ENCODE data around the gene SFPQ.
"Not testable (repeated sequence)": the region's sequence is repeated elsewhere in the genome, so short reads cannot be mapped to it uniquely, and the experiment has no call there.

DNA sequence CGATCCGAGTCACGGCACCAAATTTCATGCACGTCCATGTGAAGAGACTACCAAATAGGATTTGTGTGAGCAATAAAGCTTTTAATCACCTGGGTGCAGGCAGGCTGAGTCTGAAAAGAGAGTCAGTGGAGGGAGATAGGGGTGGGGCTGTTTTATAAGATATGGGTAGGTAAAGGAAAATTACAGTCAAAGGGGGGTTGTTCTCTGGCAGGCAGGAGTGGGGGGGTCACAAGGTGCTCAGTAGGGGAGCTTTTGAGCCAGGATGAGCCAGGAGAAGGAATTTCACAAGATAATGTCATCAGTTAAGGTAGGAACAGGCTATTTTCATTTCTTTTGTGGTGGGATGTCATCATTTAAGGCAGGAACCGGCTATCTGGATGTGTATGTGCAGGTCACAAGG lies 55.4 kb downstream of the SFPQ start:
- not testable (repeated sequence) for TF ChIP-seq CTCF (IDR thresholded peaks at IDR 0.05; ENCODE audit: poor library complexity); EZH2 (IDR thresholded peaks at IDR 0.05; ENCODE audit: borderline replicate concordance)
